ENCODE measurements around the gene C18orf32.
A peak's percentile ranks its signal among the peaks of the same experiment; 100 is the strongest.

The C18orf32 gene

GRCh38 chr18:49464718-49465598 lies 22.1 kb downstream of the C18orf32 start:
- H3K4me2 ChIP-seq (ENCODE audit: low read length): no peak overlapping the region
- no peaks in the 10 kb centered on the region for H3K36me3 ChIP-seq (ENCODE audit: control insufficient read depth, insufficient read depth, low read length)
- no peaks in the 10 kb centered on the region for H3K27me3 ChIP-seq (ENCODE audit: control insufficient read depth, insufficient read depth, low read length)
- no peaks in the 10 kb centered on the region for H3K9me3 ChIP-seq (ENCODE audit: control insufficient read depth, low read length)
- no peaks in the 10 kb centered on the region for H3K79me2 ChIP-seq
- H3K27ac ChIP-seq: no peak overlapping the region
- H3K9ac ChIP-seq: no peak overlapping the region
- no peak overlapping the region for H2AFZ ChIP-seq
- no peak for TF ChIP-seq CTCF (IDR thresholded peaks at IDR 0.05)
- H3K4me1 ChIP-seq: no peaks in the 10 kb centered on the region
- H3K4me3 ChIP-seq (ENCODE audit: low read depth, low read length): no peak overlapping the region

GRCh38 chr18:49461602-49461977 lies 25.4 kb downstream of the C18orf32 start:
- no peaks in the 10 kb centered on the region for H3K4me1 ChIP-seq
- H3K9me3 ChIP-seq (ENCODE audit: control insufficient read depth, low read length): no peaks in the 10 kb centered on the region
- no peak for TF ChIP-seq CTCF (IDR thresholded peaks at IDR 0.05)
- H3K4me2 ChIP-seq (ENCODE audit: low read length): no peak overlapping the region
- H3K36me3 ChIP-seq (ENCODE audit: control insufficient read depth, insufficient read depth, low read length): no peaks in the 10 kb centered on the region
- no peaks in the 10 kb centered on the region for H3K79me2 ChIP-seq
- no peak overlapping the region for H2AFZ ChIP-seq
- no peak overlapping the region for H3K9ac ChIP-seq
- H3K27ac ChIP-seq: no peak overlapping the region
- H3K27me3 ChIP-seq (ENCODE audit: control insufficient read depth, insufficient read depth, low read length): no peaks in the 10 kb centered on the region
- H3K4me3 ChIP-seq (ENCODE audit: low read depth, low read length): no peak overlapping the region

- H3K4me3 ChIP-seq (ENCODE audit: low read depth, low read length): peak overlapping the region; percentile 84
- peak overlapping the region; percentile 77 for H3K4me2 ChIP-seq (ENCODE audit: low read length)
- H3K4me1 ChIP-seq: no peaks in the 10 kb centered on the region
- H3K9ac ChIP-seq: no peak overlapping the region
- H3K36me3 ChIP-seq (ENCODE audit: control insufficient read depth, insufficient read depth, low read length): no peaks in the 10 kb centered on the region
- no peak for TF ChIP-seq CTCF (IDR thresholded peaks at IDR 0.05)
- H3K27me3 ChIP-seq (ENCODE audit: control insufficient read depth, insufficient read depth, low read length): no peaks in the 10 kb centered on the region
- H3K79me2 ChIP-seq: no peaks in the 10 kb centered on the region
- H3K27ac ChIP-seq: peak overlapping the region; percentile 86
- peak overlapping the region; percentile 93 for H2AFZ ChIP-seq
- no peaks in the 10 kb centered on the region for H3K9me3 ChIP-seq (ENCODE audit: control insufficient read depth, low read length)
Observed at GRCh38 chr18:49460976-49461601, 25.9 kb downstream of the C18orf32 start.

GRCh38 chr18:49459404-49460171 lies 27.4 kb downstream of the C18orf32 start:
- H3K4me2 ChIP-seq (ENCODE audit: low read length): peak overlapping the region; percentile 77
- no peaks in the 10 kb centered on the region for H3K9me3 ChIP-seq (ENCODE audit: control insufficient read depth, low read length)
- no peak for TF ChIP-seq CTCF (IDR thresholded peaks at IDR 0.05)
- H2AFZ ChIP-seq: peak overlapping the region; percentile 93
- peak overlapping the region; percentile 79 for H3K9ac ChIP-seq
- H3K36me3 ChIP-seq (ENCODE audit: control insufficient read depth, insufficient read depth, low read length): no peaks in the 10 kb centered on the region
- H3K4me1 ChIP-seq: no peaks in the 10 kb centered on the region
- no peaks in the 10 kb centered on the region for H3K27me3 ChIP-seq (ENCODE audit: control insufficient read depth, insufficient read depth, low read length)
- H3K27ac ChIP-seq: peak overlapping the region; percentile 86
- peak overlapping the region; percentile 84 for H3K4me3 ChIP-seq (ENCODE audit: low read depth, low read length)
- no peaks in the 10 kb centered on the region for H3K79me2 ChIP-seq
